Astrocyte of the spinal cord (primary cell): ENCODE data around the gene SERPINA5.

Experiments
- DNase-seq: peaks from one replicate; pipeline ENCODE4 v3.0.0; 2011; ENCODE audit warnings: low read depth, low spot score
- H3K4me3 ChIP-seq: 2 replicates; pipeline ENCODE4 v1.5.1; 2011; ENCODE audit warnings: low read depth, mild to moderate bottlenecking, low read length, moderate library complexity
- in situ Hi-C: cut with HindIII; loops from 2 replicates; pipeline ENCODE4 v1.10.0; 2017; ENCODE audit warnings: low sequenced_read_pairs
- TF ChIP-seq, protein P1 (sequence below): IDR thresholded peaks from 2 replicates; pipeline ENCODE4 v1.5.1; 2012; ENCODE audit warnings: low read depth, mild to moderate bottlenecking, low read length, inconsistent platforms

The SERPINA5 gene

GRCh38 chr14:94545131-94545841 is 35.9 kb upstream of the SERPINA5 start:
- TF ChIP-seq, protein P1, sequence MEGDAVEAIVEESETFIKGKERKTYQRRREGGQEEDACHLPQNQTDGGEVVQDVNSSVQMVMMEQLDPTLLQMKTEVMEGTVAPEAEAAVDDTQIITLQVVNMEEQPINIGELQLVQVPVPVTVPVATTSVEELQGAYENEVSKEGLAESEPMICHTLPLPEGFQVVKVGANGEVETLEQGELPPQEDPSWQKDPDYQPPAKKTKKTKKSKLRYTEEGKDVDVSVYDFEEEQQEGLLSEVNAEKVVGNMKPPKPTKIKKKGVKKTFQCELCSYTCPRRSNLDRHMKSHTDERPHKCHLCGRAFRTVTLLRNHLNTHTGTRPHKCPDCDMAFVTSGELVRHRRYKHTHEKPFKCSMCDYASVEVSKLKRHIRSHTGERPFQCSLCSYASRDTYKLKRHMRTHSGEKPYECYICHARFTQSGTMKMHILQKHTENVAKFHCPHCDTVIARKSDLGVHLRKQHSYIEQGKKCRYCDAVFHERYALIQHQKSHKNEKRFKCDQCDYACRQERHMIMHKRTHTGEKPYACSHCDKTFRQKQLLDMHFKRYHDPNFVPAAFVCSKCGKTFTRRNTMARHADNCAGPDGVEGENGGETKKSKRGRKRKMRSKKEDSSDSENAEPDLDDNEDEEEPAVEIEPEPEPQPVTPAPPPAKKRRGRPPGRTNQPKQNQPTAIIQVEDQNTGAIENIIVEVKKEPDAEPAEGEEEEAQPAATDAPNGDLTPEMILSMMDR = no peak
- peak; percentile 85 for DNase-seq
- no peak overlapping the region for H3K4me3 ChIP-seq
- in situ Hi-C loops = no loop called here

- in situ Hi-C loops = no loop called here
- DNase-seq = no peak
- no peak overlapping the region for H3K4me3 ChIP-seq
- TF ChIP-seq, protein P1 = no peak
Observed at GRCh38 chr14:94547151-94547680, 34.0 kb upstream of the SERPINA5 start.

DNA sequence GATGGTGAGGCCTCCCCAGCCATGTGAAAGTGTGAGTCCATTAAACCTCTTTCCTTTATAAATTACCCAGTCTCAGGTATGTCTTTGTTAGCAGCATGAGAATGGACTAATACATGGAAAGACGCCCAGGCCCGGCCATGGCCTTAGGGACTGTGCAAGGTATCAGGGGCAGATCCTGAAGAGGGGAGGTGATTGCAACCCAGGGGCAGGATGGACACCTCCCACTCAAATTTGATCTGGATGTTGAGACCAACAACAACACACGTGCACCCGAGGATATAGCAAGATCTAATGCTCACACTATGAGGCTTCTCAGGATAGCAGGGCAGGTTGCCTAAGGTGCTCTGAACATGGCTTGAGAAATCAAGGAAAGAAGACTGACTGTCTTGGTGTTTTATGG is 33.5 kb upstream of the SERPINA5 start:
- in situ Hi-C loops = no loop called here
- DNase-seq = no peak
- TF ChIP-seq, protein P1 = no peak
- no peak overlapping the region for H3K4me3 ChIP-seq

DNA sequence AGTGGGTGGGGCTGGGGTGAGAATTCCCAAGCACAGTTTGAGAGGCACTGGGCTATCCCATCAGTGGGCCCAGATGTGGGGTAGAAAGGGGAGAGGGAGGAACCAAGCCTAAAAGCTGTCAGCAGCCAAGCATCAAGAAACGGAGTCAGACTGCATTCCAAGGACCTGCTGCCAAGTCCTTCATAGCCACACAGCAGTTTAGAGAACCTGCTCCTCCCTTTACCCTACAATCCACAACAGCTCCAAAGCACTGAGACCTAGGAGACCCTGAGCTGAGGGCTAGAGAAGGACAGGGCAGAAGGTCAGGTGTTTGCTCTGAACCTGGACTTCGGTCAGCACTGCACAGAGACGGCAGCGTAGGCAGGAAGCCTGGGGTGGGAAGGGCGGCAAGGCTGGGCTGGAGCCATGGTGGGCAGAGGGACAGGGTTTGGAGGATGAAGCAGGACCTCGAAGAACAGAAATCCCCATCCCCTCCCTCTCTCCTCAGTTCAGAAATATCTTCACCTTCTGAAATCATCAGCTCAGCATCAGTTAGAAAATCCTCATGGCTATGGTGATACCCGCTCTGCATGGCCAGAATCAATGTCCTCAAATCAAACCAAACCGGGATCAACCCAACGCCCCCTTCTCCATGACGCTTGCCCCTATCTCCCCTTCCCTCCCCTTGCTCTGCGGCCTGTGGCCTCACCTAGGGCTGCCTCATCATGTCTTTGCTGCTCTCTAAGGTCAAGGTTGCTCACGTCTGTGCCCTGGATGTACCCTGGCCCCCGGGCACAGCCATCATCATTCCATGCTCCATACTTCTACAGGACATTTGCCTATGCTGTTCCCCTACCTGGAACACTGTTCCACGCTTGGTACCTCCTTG is 32.9 kb upstream of the SERPINA5 start:
- in situ Hi-C loops = no loop called here
- no peak for DNase-seq
- TF ChIP-seq, protein P1 = no peak
- H3K4me3 ChIP-seq = no peak overlapping the region

GRCh38 chr14:94548999-94549985 is 31.9 kb upstream of the SERPINA5 start:
- TF ChIP-seq, protein P1 = peak; percentile 88
- in situ Hi-C loops = no loop called here
- no peak overlapping the region for H3K4me3 ChIP-seq
- DNase-seq = peak; percentile 57

GRCh38 chr14:94550041-94550440 is 31.2 kb upstream of the SERPINA5 start:
- TF ChIP-seq, protein P1 = no peak
- in situ Hi-C loops = no loop called here
- no peak for DNase-seq
- no peak overlapping the region for H3K4me3 ChIP-seq
